GM21825 (cell line): ENCODE data around the gene ZFR.

Source experiments
- ATAC-seq: cut with Tn5 transposase; IDR thresholded peaks from one replicate; pipeline ENCODE4 v1.9.1; 2021; ENCODE audit warnings: mild to moderate bottlenecking, moderate library complexity; ENCODE audit not compliant: unreplicated experiment

Gene ZFR

GRCh38 chr5:32365623-32366022, 78.9 kb downstream of the ZFR start:
- ATAC-seq: no peak

GRCh38 chr5:32363030-32363429, 81.5 kb downstream of the ZFR start:
- no peak for ATAC-seq

GRCh38 chr5:32362527-32362926, 82.0 kb downstream of the ZFR start:
- ATAC-seq: no peak

GRCh38 chr5:32360906-32361305, 83.6 kb downstream of the ZFR start:
- ATAC-seq: no peak

DNA sequence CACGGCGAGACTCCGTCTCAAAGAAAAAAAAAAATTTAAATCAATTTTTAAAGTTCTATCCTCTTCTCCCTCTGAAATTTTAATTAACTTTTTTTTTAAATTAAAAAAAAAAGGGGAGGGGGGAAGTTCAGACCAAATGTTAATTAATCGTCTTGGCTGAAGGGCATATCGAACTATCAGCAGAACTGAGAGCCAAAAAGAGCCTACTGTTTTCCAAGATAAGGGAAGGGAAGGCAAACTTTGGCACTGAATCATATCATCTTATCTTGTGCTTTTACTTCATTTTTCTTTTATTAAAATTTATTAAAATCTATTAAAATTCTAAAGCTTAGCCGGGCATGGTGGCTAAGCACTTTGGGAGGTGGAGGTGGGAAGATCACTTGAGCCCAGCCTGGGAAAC, 85.9 kb downstream of the ZFR start:
- ATAC-seq: no peak

DNA sequence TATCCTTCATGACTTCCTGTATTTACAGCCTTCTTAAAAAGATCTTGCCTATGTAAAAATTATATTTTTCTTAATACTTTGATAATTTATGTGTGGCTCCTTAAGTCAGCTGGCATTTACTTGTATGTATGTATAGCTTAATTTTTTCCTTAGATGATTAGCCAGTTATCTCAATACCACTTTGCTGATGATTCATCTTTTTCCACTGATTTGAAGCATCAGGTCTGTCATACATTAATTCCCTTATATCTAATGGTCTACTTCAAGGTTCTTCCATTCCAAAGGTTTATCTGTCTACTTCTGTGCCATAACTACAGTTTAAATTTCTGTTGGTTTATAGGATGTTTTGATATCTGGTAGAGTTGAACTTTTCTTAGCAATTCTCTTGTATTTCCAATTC, 86.9 kb downstream of the ZFR start:
- ATAC-seq: no peak

DNA sequence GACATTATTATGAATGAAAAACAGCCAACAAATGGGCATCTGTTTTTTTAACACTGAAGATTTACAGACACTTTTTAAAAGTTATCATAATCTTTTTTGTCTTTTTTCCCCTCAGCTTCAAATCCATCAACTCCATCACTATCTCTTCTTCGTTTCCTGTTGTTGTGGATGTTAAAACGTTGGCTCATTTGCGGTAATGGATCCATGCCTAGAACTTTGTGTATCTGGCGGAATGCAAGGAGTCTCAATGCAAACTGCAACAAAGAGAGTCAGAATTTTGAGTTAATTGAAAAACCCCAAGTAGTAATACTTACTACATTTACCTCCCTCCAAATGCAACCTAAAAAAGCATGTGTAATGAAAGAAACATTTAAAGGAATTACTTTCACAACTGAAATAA, 88.9 kb downstream of the ZFR start:
- no peak for ATAC-seq

DNA sequence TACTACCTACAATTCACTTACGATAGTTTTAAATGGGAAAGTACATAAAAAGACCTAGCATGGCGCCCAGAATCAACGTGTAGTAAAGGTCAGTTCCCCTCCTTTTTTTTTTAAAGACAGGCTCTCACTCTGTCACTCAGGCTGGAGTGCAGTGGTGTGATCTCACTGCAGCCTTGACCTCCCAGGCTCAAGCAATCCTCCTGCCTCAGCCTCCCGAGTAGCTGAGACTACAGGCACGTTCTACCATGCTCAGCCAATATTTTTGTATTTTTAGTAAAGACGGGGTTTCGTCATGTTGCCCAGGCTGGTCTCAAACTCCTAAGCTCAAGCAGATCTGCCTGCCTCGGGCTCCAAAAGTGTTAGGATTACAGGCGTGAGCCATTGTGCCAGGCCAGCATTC, 91.1 kb downstream of the ZFR start:
- no peak for ATAC-seq

- ATAC-seq: no peak
These were observed 91.9 kb downstream of the ZFR start for GRCh38 chr5:32352685-32353084.

DNA sequence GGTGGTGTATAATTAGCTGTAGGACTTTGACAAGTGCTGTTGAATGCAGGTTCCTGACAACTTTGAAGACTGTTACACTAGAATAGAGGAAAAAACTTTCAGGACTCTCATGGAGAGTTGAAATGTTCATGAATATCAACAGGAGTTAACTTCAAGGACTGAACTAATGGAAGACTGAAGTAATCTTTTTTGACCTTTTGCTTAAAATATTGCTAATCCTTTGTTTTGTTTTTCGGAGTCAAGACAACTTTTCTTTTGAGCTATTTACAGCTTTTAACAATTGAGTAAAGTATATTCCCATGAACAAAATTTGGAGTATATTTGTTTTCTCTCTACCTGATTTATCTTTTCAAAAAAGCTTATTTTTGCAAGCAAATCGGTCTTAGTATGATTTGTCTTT, 97.7 kb downstream of the ZFR start:
- ATAC-seq: no peak

DNA sequence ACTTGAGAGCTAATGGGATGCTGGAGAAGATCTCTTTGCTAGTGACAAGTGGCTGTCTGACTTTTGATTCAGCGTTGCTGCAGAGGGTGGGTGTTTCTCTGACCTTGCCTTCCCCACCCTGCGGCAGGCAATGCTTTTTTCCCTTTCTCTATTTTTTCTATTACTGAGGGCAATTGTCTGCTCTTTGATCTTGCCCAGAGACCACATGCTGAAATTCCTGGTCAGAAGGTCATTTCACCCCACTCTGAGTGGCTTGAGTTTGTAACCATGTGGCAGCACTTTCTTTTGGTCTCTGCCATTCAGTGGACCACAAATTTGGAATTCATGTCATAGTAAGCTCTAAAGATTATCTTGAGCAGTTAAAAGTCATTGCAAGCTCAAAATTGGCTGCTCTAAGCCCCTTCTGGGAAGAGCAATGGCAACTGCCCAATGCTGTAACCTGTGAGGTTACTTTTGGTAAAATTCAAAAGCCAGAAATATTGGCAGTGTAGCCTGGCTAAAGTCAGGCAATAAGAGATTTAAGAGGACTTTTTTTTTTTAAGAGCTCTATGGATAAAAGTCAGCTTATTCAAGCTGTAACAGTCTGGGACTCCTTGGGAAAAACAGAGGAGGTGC, 101.4 kb downstream of the ZFR start:
- no peak for ATAC-seq

- no peak for ATAC-seq
These were observed 101.9 kb downstream of the ZFR start for GRCh38 chr5:32342656-32343055.

- ATAC-seq: no peak
These were observed 104.7 kb downstream of the ZFR start for GRCh38 chr5:32339878-32340277.

DNA sequence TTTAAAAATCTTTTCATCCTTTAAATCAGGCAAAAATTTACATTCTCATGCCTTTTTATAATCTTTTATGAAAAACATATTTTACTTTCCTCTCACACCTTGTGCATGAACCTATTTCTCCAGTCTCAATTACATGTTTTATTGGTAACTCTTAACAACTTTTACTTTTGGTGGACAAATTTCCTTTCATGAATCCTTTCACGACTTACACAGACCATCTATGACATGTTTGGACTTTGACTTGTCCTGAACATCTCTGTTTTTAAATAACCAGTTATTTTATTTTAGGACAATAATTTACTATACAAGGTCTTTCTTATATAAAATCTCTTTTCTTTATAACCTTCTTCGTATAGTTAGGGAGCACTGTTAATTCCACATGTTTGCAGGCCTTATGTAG, 105.3 kb downstream of the ZFR start:
- ATAC-seq: no peak

- no peak for ATAC-seq
These were observed 111.6 kb downstream of the ZFR start for GRCh38 chr5:32332966-32333365.

DNA sequence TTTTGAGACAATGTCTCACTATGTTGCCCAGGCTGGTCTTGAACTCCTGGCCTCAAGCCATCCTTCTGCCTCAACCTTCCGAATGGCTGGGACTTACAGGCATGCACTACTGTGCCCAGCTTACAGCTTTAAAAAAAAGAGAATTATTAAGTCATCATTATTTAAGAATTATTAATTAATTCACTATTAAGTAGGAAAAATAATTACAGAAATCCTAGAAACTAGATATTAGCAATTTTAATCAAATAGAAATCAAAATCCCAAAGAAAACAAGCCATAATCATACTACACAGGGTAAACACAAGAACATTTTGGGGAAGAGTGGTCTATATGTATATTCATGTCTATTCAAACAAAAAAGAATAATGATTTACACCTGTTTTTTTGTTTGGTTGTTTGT, 112.2 kb downstream of the ZFR start:
- ATAC-seq: no peak

GRCh38 chr5:32331935-32332274, 112.6 kb downstream of the ZFR start:
- ATAC-seq: no peak

GRCh38 chr5:32331217-32331934, 113.2 kb downstream of the ZFR start:
- ATAC-seq: no peak

- ATAC-seq: no peak
These were observed 114.2 kb downstream of the ZFR start for GRCh38 chr5:32330126-32330971.

- peak; percentile 90 for ATAC-seq
These were observed 115.1 kb downstream of the ZFR start for GRCh38 chr5:32329395-32329834.

DNA sequence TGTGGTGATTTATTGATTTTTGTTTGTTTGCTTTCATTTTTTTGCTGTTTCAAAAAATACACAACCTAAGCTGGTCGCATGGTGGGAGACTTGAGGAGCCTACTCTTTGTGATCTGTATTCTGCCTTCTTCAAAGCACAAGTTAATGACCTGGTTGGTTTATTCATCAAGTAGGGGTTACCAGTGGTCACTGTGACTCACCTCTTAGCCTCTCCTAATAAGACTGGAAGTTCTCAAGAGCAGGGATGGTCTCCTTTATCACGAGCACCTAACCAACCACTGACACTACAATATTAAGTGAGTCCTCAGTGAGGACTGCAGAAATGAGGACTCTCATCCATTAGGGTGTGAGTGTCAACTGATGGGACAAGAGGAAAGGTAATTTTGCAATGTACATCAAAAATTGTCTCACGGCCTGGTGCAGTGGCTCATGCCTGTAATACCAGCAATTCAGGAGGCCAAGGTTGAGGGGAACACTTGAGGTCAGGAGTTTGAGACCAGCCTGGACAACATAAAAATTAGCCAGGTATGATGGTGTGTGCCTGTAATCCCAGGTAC, 118.2 kb downstream of the ZFR start:
- ATAC-seq: no peak

DNA sequence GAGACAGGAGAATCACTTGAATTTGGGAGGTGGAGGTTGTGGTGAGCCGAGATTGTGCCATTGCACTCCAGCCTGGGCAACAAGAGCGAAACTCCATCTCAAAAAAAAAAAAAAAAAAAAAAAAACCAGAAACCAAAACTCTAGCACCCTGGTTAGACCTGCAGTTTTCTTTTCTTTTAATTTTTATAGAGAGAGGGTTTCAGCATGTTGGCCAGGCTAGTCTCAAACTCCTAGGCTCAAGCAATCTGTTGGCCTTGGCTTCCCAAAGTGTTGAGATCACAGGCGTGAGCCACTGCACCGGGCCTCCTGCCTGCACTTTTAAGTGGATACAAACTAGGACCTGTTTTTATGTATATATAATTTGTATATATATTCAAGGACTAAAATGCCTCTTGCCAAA, 118.9 kb downstream of the ZFR start:
- no peak for ATAC-seq
